Hepatocyte (in vitro differentiated cells): ENCODE measurements around the gene PADI3.

Experiments
- CTCF ChIP-seq: fragments of 200-600 bp; sonication (generic); IDR thresholded peaks from 2 replicates; pipeline ENCODE4 v1.5.1; 2016; ENCODE audit warnings: antibody characterized with exemption, mild to moderate bottlenecking; ENCODE audit not compliant: poor library complexity
- EZH2phosphoT487 ChIP-seq: fragments of 200-600 bp; sonication (generic); IDR thresholded peaks from one replicate; pipeline ENCODE4 v1.6.1; 2018; ENCODE audit warnings: antibody characterized with exemption, mild to moderate bottlenecking, low read depth, moderate library complexity; ENCODE audit not compliant: unreplicated experiment, severe bottlenecking

GRCh38 chr1:17276568-17276967 is 27.7 kb downstream of the PADI3 start:
- TF ChIP-seq CTCF = no peak
- no peak for TF ChIP-seq EZH2phosphoT487
